ENCODE results near the gene KRTDAP.

KRTDAP gene

DNA sequence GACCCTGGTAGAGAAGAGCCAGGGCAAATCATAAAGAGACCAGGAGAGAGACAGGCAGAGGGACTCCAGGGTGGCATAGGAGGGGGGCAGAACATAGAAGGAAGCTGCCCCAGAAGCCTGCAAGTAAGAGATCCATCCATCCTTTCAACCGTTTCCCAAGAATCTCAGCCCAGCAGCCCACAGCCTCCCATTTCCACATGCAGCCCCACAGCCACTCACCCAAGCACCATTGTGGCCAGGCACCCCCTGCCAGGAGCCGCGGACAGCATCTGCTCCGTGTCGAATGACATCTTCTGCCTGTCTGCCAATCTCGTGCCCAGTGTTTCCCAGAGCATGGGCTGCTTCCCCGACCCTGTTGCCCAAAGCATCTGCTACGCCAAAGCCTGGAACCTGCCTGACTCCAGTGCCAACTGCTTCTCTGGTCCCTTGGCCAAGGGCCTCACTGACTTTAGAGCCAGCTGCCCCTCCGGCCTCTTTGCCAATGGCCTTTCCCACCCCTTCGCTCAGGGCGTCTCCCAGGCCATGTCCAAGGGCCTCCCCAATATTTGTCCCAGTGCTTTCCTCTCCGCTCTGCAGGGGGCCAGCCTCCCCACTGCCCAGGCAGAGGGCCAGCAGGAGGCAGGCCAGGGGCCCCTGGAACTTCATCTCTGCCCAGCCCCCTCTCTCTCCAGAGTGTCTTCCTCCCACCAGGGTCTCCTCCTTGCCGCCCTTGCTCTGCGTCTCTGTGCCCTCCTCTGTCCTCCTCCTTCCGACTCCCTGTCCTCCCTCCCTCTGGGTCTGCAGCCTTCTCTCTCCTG lies 22.8 kb upstream of the KRTDAP start:
- no peak for DNase-seq

DNA sequence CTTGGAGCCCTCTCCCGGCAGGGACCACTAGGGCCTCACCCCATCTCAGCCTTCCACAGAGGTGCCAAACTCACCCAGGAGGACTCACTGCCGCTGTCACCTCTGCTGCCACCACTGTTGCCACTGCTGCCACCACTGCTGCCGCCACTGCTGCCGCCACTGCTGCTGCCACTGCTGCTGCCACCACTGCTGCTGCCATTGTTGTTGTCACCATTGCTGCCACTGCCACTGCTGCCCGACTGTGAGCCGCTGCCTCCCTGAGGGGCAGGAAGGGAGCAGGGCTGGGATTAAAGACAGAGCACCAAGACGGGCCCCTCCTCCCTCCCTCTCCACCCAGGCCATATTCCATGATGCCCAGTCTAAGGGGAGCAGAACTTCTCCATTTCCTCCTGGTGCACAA lies 21.1 kb upstream of the KRTDAP start:
- no peak for DNase-seq

DNA sequence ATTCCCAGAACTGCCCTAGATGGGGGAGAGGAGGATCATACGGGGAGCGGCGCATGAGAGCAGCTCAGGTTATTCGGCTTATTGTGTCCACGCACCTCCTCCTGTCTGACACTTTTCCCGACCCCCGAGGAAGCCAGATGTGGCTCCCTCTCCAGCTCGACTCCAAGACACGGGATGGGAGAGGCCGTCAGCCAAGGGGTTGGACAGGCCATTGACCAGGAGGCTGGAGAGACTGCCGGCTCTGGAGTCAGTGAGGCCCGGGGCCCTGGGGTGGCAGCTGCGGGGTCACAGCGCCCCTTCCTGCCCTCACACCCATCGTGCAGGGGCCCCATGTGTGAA lies 20.3 kb upstream of the KRTDAP start:
- no peak for DNase-seq

DNA sequence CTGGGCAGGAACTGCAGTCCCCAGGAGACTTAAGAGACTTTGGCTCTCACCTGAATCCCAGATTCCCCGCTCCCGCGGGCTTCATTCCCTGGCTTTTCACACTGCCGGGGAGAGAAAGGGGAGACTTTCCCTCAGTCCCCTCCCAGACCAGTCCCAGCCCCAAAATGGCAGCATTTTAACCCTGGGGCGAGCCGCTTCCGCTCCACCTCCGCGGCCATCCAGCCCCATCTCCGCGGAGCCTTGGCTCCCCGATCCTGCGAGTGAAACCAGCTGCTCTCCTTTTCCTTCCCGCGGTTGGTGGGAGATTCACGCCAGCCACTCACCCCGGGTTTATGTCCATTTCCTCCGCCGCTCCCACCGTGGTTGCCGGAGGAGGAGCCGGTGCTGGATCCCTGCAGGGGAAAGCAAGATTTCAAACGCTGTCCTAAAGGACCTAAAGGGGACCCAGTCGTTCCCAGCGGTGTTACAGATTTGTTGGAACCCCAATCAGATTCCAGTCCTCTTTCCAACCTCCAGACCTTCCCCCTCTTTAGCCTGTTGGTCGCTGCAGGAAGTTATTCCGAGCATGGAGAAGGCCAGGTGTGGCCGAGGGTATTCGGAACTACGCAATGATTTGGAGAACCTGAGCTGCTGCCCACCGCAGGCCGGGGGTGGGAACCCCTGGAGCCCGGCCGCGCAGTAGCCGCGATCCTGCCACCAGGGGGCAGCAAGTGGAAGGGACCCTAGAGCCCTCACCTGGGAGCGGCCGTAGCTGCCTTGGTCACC lies 19.8 kb upstream of the KRTDAP start:
- peak; percentile 91 for DNase-seq

DNA sequence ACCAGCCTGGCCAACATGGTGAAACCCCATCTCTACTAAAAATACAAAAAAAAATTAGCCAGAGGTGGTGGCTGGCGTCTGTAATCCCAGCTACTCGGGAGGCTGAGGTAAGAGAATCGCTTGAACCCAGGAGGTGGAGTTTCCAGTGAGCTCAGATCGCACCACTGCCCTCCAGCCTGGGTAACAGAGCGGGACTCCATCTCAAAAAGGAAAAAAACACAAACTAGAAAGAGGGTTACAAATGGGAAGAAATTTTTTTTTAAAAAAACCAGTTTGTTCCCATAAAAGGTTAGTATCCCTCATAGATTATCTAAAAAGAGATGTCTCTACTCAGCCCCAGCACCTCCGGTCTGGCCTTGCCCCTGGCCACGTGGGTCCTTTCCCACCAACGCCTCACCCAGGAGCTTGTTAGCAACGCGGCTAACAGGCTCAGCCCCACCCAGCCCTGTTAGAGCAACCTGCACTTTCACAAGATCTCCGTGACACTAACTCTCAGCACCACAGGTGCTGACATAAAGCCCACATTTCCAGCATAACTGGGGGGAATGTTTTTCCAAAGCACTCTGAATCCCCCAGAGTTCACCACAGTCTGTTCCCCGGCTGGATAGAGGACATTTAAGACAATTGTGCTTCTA lies 18.9 kb upstream of the KRTDAP start:
- peak; percentile 60 for DNase-seq

DNA sequence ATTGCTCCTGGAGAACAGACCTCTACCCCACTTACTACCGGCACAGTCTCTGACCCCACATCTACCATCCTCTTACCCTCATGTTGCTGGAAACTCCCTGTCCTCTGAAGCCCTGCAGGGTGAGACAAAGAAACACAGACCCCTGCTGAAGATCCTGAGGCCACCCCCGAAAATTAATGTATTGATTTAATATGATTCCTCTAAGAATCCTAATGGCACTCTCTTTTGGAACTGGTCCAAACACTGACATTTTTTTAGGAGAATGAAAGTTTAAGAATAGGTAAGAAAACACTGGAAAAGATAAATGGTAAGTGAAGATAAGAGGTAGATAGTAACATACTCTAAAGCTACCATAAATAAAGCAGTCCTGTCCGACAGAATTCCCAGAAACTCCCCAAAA lies 17.9 kb upstream of the KRTDAP start:
- no peak for DNase-seq

DNA sequence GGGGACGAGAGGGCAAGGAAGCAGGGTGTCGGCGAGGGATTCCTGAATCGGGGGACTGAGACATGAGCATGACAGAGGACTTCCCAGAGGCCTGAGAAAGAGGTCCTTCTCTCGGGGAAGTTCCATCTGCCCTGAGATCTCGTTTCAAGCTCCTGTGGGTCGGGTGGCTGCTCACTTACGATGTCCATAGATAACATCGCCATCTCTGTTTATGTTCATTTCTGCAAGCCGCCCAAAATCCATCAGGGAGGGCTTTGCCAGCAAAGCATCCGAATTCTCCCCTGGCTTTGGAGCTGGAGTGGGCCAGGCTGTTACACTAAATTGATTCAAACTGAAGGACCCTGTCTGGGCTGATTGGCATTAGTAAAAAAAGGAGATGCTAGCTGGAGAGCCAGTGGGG lies 17.3 kb upstream of the KRTDAP start:
- DNase-seq, result no peak

DNA sequence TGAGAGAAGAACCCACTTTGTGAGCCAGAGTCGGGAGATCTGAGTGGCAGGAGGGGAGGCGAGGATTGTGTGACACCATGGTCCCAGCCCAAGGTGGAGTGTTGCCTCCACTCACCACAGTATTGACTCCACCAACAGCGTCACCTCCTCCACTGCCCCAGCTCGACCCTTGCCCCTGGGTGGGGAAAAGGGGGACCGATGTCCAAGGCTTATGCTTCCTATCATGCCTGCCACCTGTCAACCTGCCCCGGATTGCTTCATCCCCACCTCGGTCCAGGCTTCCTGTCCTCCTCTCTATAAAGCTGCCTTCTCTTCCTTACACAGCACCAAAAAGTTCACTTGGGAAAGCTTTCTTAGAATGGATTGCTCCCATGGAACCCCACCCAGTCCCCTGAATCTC lies 15.7 kb upstream of the KRTDAP start:
- no peak for DNase-seq

DNA sequence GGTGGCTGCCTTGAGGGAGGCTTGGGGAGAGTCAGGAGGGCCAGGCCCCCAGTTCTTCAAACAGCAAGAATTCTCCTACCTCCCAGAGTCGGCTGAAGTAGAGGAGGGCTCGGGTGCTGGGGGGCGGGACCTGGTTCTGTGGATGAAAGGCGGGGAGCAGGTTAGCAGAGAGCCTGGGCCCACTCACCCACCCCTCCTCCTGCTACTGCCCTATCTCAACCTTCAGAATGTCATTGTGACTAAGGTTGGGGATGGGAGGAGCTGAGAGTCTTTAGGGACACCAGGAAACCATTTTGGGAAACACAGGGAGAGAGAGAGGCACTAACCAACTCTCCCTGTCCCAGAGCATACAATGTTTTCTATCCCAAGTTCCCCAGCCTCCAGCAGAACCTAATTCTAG lies 12.5 kb upstream of the KRTDAP start:
- no peak for DNase-seq

DNA sequence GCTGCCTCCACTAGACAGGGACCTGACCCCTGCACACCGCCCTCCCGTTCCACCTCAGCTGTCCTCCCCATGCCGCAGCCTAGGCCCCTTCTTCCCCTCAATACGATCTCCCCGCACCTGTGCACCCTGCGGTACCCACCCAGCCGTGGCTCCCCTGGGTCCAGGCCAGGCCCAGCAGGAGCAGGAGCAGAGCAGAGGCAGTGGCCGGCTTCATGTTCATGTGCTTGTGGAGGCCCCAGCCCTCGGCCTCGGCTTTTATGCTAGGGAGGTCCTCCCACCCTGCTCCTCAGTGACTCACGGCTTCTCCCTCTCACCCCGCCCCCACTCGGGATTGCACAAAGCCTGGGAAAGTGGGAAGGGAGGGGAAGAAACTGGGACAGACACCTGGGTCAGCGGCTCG lies 11.4 kb upstream of the KRTDAP start:
- DNase-seq, result no peak

DNA sequence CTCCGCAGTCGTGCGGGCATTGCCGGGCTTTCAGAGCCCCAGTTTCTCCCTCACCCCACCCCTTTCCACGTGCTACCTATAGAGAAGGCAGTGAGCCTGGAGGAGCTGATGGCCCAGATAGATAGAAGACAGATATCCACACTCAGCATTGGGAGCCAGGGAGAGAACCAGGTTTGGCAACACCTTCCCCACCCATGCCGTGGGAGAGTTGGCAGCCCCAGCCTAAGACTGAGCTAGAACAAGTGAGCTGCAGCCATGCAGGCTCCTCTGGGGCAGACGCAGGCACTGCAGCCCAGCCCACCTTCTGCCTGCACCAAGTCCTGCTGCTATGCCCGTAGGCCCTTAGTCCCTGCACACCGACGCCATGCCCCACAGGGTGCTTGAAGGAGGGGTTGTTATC lies 10.3 kb upstream of the KRTDAP start:
- DNase-seq, result no peak

DNA sequence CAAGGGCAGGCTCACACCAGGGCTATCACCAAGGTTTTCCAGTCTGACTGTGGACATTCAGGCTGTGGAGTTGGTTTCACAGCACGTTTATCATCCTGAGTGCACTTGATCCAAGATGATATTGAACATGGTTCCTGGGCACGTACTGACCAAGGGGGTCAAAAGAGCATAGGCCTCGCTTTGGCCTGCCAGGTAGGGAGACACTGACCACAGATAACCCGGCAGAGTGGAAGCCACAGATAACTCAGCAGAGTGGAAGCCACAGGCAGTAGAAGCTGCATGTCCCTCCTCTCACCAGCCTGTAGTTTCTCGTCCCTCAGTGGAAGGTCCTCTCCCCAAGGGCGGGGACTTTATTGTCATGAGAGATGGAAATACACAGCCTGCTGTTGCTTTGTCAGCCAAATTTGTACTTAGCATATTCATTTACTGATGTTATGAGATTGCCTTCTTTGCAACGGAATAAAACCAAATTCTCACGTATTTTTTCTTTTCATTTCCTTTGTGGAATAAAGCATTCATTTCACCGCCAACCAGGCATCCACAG lies 8.8 kb upstream of the KRTDAP start:
- no peak for DNase-seq

DNA sequence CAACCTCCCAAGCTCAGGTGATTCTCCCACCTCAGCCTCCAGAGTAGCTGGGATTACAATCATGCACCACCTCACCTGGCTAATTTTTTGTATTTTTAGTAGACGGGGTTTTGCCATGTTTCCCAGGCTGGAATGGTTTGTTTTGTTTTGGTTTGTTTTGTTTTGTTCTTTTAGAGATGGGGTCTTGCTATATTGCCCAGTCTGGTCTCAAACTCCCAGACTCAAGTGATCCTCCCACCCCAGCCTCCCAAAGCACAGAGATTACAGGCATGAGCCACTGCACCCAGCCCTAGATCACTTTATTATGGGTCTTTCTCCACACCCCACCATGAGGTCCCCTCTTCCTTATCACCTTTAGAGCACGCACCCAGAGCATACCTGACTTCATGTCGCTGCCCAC lies 8.0 kb upstream of the KRTDAP start:
- no peak for DNase-seq

DNA sequence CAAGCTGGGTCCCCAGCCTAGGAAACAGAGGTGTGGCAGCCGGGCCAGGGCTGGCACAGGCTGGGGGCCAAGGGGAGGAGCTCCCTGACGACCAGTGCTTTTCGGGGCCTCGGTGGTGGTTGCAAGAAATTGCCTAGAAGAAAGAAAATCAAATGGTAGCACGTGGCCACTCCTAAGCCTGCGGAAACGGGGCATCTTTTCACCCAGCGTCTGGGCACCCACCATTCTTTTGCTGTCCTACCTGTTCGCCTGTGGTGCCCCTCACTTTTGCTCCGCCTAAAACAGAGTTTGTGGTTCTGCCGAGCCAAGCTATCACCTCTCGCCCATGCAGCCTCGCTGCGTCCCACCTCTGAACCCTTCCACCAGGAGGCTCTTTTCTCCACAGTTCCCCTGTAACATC lies 7.1 kb upstream of the KRTDAP start:
- DNase-seq, result no peak

DNA sequence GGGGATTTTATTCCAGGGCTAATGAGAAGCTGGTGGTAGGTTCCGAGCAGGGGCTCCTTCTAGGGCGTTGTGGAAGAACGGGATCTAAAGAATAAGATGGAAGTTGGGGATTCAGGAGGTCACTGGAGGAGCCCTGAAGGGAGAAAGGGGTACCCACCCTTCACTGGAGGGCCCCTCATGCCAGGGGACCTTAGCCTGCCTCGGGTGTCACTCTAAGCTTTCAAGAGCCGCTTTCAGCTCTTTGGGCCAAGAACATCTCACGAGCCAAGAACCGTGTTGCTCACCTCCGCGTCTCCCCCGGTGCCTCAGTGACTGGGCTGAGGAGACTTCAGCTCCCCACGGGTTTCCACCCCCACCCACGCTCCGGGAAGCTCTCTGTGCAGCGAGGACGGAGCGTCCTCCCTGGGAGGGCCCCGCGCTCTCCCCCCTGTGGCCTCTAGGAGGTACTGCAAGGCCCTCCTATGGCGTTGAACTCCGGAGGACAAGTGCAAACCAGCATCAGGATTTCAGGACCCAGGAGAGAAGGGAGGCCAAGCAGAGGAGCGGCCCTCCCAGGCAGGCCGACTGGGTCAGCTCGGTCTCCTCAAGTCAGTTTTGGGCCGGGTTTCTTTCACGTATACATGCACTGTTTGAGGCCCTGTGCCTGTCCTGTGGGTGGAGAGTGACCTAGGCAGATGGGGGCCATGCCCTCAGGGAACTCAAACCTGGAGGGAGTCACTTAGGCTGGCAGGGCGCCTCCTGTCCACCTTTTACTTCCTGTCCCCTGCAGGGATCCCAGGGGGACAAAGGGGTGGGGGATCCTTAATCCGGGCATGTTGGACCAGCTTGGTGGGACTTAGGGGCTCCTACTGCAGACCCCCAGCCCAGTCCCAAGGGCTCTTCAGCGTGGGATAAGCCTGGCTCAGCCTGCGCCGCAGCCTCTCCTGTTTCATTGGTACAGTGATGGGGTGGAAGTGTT lies 5.1 kb upstream of the KRTDAP start:
- DNase-seq, result peak; percentile 86

DNA sequence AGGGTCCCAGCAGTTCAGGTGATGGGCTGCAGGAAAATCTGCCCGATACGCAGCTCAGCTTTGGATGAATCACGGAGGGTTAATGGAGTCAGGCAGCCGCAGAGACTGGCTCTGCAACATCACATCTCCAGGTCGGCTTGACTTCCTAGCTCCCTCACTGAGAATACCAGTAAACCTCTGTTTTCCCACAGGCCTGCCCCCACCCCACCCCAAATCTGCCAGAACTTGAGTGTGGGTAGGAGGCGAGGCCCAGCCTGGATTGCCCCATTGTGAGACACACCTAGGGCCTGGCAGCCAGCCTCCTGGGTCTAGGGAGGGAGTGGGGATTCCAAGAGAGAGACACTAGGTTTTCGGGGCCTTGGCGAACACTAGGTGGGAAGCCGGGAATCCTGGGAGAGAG lies 3.7 kb upstream of the KRTDAP start:
- DNase-seq, result no peak

DNA sequence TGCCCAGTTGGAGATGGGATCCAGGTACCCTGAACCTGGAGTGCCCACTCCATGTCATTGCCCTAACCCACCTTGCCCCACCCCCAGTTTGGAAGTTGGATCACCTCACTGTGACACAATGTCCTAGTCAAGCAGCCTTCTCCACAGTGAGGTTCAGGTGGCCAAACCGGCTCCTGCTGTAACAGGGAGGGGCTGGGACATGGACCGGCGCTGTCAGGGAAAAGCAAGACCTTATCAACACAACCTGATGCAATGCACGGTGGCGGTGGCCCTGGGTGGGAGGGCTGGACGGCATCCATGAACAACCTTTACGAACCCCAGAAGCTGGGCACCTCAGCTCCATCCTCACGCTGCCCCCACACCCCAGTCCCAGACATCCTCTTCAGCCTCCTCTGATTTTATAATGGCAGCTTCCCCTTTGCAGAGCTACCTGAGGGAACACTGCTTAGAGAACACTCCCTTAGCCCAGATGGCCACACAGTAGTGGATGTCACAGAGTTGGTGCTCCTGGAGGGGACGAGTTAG lies 1.6 kb upstream of the KRTDAP start:
- no peak for DNase-seq

DNA sequence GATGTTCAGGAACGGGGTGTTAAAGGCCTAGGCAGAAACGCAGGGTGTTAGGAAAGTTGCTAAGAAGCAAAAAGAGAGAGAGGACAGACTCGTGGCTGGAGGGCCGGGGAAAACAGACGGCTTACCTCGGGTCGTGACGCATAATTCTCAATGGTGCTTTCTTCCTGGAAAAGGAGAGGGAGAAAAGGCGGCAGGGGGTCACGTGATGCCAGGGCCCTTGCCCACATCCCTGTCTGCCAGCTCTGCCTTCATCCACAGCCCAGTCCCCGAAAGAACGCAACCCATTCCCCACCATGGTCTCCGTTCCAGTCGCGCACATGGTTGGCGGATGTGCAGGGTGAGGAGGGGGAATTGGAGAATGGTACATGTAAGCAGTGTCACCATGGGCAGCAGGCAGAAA lies 1.6 kb downstream of the KRTDAP start:
- DNase-seq, result no peak

DNA sequence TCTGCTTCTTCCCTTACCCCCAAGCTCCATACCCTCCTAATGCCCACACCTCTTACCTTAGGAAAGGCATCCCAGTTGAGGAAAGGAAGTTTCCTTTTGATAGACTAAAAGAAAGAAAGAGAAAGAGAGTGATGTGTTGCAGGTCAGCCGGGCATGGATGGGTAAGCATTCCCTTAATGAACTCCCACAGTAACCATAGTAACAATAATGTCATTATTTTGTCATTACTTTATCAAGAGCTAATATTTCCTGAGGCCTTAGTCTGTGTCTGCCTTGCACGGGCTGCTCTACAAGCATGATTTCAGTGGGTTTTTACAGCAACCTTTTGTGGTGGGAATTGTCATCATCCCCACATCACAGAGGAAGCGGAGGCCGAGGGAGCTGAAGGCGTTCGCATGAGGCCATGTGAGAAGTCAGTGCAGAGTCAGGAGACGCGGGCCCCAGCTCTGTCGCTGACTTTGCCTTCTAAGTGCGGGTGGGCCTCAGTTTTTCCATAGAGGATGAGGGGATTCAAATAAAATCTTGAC lies 2.5 kb downstream of the KRTDAP start:
- DNase-seq, result no peak

DNA sequence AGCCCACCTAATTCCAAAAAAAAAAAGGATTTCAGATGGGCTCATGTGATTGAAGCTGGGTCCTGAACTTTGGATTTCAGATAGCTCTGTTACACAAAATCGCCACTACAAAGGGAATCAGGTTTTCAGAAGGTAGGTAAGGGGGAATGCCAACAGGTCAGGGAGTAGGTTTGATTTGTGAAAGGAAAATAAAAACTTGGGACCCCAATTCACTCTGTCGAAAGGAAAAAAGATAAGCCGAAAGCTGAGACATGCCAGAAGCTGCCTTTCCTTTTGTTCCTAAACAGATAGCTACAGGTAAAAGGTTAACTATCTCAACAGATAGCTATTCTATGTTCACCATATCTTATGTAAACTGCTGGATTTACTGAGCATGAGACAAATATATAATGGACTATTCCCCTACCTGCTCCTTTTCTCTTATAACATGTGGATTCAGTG lies 4.0 kb downstream of the KRTDAP start:
- no peak for DNase-seq

DNA sequence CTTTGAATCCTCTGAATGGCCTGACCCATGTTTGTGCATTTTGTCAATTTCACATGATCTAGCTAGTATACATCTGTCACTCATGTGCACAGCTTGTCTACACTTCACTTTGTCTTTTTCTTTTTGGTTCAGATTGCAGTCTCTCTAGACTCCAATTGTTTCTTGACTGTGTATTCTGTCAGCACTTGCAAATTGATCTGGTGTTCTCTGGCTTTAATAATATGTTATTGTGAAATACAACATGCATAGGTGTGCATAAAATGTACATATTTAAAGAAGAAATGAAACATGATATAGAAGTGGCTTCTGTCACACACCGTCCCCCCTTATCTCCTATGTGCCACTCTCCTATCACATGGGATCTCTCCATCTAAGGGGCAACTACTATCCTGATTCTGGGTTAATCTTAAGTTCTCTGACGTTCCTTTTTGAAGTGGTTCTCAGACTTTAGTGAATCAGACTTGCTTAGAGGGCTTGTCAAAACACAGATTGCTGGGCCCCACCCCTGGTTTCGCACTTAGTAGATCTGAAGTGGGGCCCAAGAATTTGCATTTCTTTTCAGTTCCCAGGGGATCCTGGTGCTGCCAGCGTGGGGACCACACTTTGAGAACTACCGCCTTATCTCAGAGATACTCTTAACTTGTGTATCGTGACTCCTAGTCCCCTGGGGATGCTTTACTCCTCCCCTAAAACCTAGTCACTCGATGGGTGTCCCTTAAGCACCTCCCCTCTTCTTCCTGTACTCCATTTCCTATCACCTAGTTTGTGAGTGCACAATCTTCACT lies 5.8 kb downstream of the KRTDAP start:
- peak; percentile 44 for DNase-seq
